Measurements from ENCODE around the gene ATG9B. TPM values are rescaled to one million over a fixed set of nuclear protein-coding genes. Genes with fewer than 3 reads are reported as not detected.

The ATG9B gene
- total RNA-seq, 4 donors from 2014 or later, result 27.0 to 195 (median 122) TPM

- 88% methylated on average over 8 of the region's 8 CpGs for WGBS
- H3K27me3 ChIP-seq, result peaks cover 71% of the 10 kb centered on the region
- no peak for TF ChIP-seq POLR2AphosphoS5 (IDR thresholded peaks at IDR 0.05)
- no peak for TF ChIP-seq POLR2A (IDR thresholded peaks at IDR 0.05)
- TF ChIP-seq EP300 (IDR thresholded peaks at IDR 0.05), result no peak
- no peak for TF ChIP-seq CTCF (IDR thresholded peaks at IDR 0.05)
- H3K9me3 ChIP-seq, result no peaks in the 10 kb centered on the region
- no peak overlapping the region for H3K4me3 ChIP-seq
- no peak for DNase-seq (ENCODE audit: low spot score in 2 of 2)
- H3K4me1 ChIP-seq, result peaks cover 32% of the 10 kb centered on the region
- H3K27ac ChIP-seq, result no peak overlapping the region
- no peaks in the 10 kb centered on the region for H3K36me3 ChIP-seq
These were observed 51.6 kb downstream of the ATG9B start for GRCh38 chr7:150972741-150973140.

- no peak overlapping the region for H3K4me3 ChIP-seq
- 84% methylated on average over 10 of the region's 12 CpGs for WGBS
- no peaks in the 10 kb centered on the region for H3K9me3 ChIP-seq
- no peak for TF ChIP-seq CTCF (IDR thresholded peaks at IDR 0.05)
- peak; percentile 40 for TF ChIP-seq EP300 (IDR thresholded peaks at IDR 0.05)
- H3K27ac ChIP-seq, result no peak overlapping the region
- H3K4me1 ChIP-seq, result peaks cover 25% of the 10 kb centered on the region
- no peaks in the 10 kb centered on the region for H3K36me3 ChIP-seq
- H3K27me3 ChIP-seq, result peaks cover 71% of the 10 kb centered on the region
- DNase-seq (ENCODE audit: low spot score in 2 of 2), result no peak
These were observed 52.2 kb downstream of the ATG9B start for GRCh38 chr7:150972023-150972468.

- Histone ChIP-seq H3K27me3 (peaks cover 70% of the 10 kb centered on the region), H3K4me1 (peaks cover 23% of the 10 kb centered on the region), H3K4me3 (no peak overlapping the region), H3K27ac (no peak overlapping the region), H3K9me3 (no peaks in the 10 kb centered on the region), H3K36me3 (no peaks in the 10 kb centered on the region)
- TF ChIP-seq EP300 (IDR thresholded peaks at IDR 0.05) (no peak), CTCF (IDR thresholded peaks at IDR 0.05) (no peak), POLR2AphosphoS5 (IDR thresholded peaks at IDR 0.05) (no peak), POLR2A (IDR thresholded peaks at IDR 0.05) (no peak)
- no peak for DNase-seq (ENCODE audit: low spot score in 2 of 2)
- WGBS, result 75% methylated on average over 14 of the region's 16 CpGs
These were observed 52.9 kb downstream of the ATG9B start for GRCh38 chr7:150971242-150972022.

GRCh38 chr7:150970424-150970823, 53.9 kb downstream of the ATG9B start:
- no peak overlapping the region for H3K27ac ChIP-seq
- DNase-seq (ENCODE audit: low spot score in 2 of 2), result no peak
- no peaks in the 10 kb centered on the region for H3K36me3 ChIP-seq
- H3K4me1 ChIP-seq, result peaks cover 23% of the 10 kb centered on the region
- WGBS, result 75% methylated on average over 6 of the region's 11 CpGs
- no peak overlapping the region for H3K4me3 ChIP-seq
- no peak for TF ChIP-seq CTCF (IDR thresholded peaks at IDR 0.05)
- TF ChIP-seq POLR2AphosphoS5 (IDR thresholded peaks at IDR 0.05), result no peak
- no peak for TF ChIP-seq EP300 (IDR thresholded peaks at IDR 0.05)
- TF ChIP-seq POLR2A (IDR thresholded peaks at IDR 0.05), result no peak
- H3K27me3 ChIP-seq, result peaks cover 65% of the 10 kb centered on the region
- no peaks in the 10 kb centered on the region for H3K9me3 ChIP-seq

GRCh38 chr7:150969475-150969874, 54.8 kb downstream of the ATG9B start:
- no peak for DNase-seq (ENCODE audit: low spot score in 2 of 2)
- 63% methylated on average over 7 of the region's 7 CpGs for WGBS
- Histone ChIP-seq H3K4me3 (no peak overlapping the region), H3K27ac (no peak overlapping the region), H3K9me3 (no peaks in the 10 kb centered on the region), H3K36me3 (no peaks in the 10 kb centered on the region), H3K4me1 (peaks cover 14% of the 10 kb centered on the region), H3K27me3 (peaks cover 65% of the 10 kb centered on the region)
- no peak for TF ChIP-seq EP300 (IDR thresholded peaks at IDR 0.05)
- no peak for TF ChIP-seq CTCF (IDR thresholded peaks at IDR 0.05)
- no peak for TF ChIP-seq POLR2AphosphoS5 (IDR thresholded peaks at IDR 0.05)
- no peak for TF ChIP-seq POLR2A (IDR thresholded peaks at IDR 0.05)

Data from suprapubic skin (tissue), 4 donors.